Suppressor macrophage treated with lipopolysaccharide for 1 hour (primary cell): Measurements from ENCODE around the gene RWDD1.
"Not testable (repeated sequence)": the region's sequence is repeated elsewhere in the genome, so short reads cannot be mapped to it uniquely, and the experiment has no call there.

Experiments used
- DNase-seq, 3 donors: peaks; one replicate each; pipeline ENCODE4 v3.0.0-alpha.2; 2020 to 2022

Gene RWDD1

DNA sequence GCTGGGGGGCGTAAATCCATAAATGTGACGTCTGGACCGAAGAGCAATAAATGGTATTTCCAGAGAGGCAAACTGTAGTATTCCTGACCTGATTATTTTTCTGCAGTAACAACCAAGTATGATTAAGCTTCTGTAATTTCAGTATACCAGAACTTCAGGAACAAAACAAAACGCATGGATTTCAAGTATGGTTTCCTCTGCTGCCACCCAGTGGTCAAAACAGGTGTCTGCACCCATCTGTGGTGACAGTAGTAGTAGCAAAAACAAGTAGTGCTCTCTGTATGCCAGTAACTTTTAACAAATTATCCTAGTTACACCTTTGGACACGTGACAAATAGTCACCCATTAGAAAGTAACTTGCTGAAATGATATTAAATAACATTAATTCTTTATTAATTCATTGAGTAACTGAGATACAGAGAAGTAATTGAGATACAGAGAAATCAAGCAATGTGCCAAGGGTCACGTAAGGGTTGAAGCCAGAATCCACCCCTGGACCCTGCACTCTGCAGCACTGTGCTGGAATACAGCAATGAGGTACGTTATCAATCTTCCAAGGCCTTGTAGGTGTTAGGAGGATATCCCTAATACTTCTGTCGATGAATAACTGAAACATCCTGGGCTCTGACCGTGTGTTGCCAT lies 9.8 kb upstream of the RWDD1 start:
- DNase-seq: peak; percentile 79 to 86 (median 81)

DNA sequence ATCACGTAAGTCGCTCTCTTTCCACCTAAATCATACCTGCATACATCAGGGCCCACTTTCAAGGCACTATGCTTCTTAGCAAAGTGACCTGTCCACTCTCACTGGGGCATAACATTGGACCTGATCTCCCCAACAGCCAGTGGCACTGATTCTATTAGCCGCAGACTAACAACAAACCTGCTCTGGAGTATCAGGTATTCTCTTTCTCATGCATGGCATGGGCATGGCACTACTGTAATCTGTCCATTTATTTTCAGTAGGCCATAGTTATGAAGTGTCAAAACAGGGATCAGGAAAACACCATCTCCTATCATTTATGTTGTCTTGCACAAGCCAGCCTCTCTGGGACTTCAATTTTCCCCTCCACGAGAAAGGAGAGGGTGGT lies 9.3 kb upstream of the RWDD1 start:
- no peak for DNase-seq

DNA sequence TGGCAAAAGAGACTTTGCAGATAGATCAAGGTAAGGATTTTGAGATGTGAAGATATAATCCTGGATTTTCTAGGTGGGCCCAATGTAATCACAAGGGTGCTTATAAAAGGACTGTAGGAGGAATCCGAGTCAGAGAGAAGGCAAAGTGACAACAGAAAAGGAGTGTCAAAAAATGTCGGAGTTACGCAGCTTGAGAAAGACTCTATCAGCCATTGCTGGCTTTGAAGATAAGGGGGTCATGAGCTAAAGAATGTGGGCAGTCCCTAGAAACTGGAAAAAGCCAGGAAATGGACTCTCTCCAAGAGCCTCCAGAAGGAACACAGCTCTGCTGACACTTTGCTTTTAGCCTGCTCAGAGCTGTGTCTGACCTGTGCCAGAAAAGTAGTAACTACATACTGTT lies 8.7 kb upstream of the RWDD1 start:
- no peak for DNase-seq

DNA sequence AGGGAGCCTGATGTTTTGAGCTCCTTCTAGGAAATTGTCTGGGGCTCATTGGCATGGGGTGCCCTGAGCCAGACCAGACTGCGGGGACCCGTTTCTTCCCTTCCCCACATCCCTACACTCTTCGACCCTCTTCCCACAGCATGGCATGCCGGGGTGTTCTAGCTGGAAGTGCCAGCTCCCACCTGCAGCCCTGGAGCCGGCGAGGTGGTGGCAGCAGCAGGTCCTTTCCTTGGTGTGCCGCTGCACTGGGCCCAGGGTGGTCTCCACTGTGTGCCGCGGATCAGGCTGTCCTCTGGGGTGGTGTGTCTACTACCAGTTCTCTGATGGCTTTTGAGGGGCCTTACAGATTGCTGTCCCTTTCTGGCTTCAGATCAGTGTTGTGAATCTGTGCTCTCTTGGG lies 7.5 kb upstream of the RWDD1 start:
- no peak for DNase-seq

DNA sequence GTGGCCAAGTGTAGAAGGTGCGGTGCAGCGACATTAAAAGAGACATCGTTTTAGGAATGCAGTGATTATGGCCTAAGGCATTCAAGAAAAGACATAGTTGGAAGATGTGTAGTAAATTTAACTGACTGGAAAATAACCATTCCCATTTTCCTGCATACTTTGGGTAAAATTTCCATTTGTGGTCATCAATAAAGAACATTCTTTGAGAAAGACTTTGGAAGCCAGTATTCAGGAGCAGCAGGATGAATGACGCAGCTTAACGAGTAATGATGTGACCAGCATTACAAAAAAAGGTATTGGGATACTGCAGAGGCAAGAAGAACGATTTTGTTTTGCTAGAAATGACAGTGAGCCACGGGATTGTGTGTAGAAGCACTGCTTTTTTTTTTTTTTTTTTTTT lies 7.0 kb upstream of the RWDD1 start:
- DNase-seq: no peak

DNA sequence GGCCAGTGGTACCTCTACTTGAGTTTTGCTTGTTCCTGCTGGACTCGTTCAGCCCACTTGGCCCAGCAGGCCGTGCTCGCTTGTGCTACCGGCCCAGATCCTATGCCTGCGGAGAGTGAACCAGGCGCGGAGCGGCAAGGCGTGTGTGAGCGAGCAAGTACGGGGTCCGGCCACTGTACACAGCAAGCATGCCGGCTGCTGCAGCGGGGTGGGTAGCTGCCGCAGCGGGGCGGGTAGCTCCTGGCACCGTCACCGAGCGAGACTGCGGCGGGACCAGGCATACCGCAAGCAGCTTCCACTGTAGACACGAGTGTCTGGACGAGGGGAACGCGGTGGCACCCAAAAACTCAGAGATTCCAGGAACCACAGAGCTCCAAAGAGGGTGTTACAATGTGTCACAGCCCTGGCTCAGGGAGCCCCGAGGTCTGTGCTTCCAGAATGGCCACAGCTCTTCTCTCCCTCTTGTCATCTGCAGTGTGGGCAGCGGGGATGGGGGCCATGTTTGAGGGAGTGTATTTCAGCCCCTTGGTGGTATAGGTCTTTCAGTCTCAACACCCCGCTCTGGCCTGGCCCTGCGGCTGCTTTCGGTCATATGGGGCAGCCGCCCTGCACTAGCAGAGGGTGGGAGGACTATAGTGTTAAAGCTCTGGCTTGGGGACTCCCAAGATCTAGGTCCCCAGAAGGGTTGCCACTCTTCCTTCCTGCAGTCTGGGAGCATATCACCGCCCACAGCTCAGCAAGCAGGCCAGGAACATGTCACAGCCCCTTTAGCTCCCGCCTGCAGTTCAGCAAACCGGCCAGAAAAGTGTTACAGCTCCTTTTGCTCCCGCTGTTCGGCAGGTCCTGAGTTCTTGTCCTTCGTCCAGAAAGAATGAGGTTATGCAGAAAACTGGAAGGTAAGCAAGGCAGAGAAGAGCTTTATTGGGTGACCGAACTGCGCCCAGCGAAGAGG lies 6.1 kb upstream of the RWDD1 start:
- peak in 2 of 3 donors; percentile 2 to 14 for DNase-seq

DNA sequence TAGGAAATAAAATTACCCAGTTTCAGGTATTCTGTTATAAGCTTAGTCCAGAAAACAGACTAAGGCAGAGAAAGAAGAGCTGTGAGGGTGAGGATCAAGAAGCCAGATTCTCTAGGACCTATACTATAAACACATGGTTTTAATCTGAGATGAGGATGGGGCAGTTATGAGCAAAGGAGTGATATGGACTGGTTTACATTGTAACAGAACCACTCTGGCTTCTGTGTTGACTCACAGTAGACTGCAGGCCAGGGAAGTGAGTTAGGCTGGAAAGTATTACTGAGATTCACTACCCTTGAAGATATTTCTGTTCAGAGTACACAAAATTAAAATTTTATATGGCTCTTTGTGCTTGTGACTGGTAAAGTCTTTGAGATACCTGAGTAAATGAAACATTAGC lies 3.2 kb upstream of the RWDD1 start:
- no peak for DNase-seq

DNA sequence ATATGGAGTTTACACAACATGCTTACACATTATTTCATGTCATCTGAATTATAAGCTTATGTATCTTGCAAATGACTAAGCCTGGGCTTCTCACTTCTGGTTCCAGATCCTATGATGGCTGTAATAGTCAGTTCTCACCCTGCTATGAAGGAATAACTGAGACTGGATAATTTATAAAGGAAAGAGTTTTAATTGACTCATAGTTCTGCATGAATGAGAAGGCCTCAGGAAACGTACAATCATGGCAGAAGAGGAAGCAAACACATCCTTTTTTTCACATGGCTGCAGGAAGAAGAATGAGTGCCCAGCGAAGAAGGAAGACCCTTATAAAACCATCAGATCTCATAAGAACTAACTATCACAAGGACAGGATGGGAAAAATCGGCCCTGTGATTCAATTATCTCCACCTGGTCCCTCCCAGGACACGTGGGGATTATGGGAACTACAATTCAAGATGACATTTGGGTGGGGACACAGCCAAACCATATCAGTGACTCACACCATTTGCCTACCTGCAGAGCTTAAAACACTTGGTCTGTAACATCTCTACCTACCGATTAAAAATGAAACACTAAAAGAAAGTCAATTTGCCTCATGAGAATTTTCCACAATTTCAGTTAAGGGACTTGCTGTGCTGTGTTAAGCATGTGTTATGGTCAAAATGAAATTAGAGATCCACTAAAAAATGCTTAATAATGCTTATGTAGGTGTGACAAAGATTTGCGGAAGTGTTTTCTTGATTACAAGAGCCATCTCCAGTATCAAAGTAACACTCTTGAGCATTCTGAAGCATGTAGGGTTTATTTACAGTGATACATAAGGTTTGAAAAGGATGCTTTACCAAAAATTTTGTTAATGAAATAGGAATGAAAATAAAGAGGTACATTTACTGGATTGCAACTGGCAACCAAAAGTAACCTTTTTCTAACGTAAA lies 2.2 kb upstream of the RWDD1 start:
- DNase-seq: peak; percentile 6 to 64 (median 57)

DNA sequence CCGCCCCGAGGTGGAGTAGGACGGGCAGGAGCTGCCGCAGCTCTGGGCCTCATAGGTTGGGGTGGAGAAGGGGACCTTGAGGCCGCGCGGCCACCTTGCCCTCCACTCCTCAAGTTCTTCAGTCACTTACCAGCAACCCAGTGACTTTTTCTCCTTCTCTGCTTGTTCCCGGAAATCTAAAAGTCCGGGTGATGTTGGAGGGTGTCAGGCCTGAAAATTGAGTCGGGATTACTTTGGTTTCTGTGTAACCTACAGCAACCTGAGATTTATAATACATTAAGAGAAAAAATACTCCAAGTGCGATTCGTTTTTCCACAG lies 338 bp downstream of the RWDD1 start:
- DNase-seq: no peak

DNA sequence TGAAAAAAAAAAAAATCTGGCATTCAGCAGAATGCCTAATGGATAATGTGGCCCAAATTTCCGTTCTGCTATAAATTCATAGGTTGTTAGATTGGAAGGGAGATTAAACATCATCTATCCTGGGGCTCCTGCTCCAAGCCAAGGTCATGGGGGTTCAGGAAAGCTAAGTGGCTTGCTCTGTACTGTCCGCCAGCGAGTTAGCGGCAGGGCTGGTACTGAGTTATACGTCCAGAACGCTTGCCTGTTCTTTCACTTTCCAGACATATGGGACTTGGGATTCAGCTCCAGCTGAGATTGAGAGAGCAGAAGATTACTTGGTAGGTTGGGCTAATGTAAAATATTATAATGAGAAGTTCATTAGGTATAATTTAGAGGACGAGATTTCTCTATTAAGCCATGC lies 858 bp downstream of the RWDD1 start:
- DNase-seq: peak; percentile 36 to 60 (median 54)

DNA sequence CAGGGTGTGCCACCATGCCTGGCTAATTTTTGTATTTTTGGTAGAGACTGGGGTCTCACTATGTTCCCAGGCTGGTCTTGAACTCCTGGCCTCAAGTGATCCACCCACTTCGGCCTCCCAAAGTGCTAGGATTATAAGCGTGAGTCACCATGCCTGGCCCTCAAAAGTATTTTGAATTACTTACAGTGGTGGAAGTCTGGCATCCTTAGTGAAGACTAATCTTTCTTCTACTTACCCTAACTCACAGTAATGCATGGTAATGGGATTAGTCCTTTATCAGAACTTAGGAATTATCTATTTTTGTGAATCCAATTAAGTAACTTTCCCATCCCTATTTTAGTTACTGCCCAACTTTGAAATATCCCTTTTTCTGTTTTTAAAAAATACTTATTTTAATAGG lies 3.9 kb downstream of the RWDD1 start:
- DNase-seq: no peak

DNA sequence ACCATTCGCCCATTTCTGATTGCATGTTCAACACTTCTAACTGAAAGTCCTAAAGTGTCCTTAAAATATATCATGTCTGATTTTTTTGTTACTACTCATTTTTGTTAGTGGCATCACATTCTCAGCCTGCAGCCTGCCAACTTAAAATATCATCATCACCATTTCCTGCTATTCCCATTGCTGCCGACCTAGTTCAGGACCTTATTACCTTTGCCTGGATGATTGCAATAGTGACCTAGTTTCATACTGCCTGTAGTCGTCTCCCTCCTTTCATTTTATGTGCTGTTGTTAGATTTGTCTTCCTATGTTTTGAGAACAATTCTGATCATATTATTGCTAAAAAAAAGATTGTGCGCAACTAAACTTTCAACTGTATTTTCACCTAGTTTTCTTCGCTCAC lies 6.2 kb downstream of the RWDD1 start:
- no peak for DNase-seq

DNA sequence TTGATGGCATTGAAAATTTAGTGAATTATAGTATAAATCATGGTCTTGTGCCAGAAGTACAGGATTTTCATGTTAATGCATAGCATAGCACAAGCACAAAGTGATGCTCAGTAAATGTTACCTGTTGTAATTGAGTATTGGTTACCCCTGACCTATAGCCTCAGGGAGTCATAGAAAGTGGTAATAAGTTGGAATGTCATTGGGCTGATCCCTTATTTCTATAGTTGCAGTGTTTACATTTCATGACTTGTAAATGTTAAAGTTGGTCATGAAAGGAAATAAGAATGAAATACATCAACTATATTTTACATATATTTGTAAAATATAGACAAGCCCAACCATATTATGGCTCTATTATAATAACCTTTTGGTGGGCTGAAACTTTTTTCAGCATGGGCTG lies 7.0 kb downstream of the RWDD1 start:
- no peak for DNase-seq

DNA sequence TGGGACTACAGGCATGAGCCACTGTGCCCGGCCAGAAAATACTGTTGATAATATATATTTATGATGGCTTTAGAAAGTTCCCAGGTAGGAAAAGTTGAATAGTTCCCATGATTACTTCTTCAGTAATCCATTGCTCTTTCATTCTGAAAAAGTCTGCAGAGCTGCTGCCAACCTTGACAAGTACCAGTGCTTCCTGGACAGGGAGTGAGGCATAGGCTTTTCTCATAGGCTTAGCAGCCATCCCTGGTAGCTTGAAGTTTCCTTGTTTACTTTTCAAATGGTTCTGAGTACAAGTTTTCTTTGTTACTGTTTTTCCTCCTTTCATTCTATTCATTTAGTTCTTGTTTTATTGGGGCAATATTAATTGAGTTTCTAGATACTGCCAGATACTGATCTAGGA lies 7.8 kb downstream of the RWDD1 start:
- no peak for DNase-seq

DNA sequence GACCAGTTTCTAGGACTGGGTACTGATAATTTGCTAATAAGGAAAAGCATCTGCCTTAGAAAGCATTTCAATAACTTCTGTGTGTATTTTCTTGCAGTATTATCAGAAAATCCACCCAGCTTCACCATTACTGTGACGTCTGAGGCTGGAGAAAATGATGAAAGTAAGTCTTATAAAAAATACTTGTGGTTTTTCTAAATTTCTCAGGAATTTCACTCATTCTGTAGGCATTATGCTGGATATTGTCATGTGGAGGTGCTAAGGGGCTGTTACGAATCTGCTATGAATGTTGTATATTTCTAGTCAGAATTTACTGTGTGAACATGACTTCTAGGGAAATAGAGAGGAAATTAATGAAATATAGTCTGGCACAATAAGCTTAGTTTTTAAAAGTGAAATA lies 8.9 kb downstream of the RWDD1 start:
- no peak for DNase-seq

DNA sequence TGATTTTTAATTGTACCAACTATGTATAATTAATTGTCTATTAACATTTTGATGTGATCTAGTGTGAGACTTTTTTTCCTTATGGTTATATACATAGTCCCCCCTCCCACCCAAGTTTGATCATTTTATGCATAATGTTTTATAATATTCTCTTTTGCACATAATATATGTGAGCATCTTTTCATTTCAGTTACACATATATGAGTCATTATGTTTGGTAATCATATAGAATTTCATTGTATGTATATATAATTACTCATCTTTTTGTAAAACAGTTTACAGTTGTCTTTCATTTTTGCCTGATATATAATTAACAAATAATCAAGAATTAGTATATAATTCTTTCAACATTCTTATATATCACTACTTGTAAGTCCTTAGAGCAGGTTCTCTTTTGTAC lies 15.0 kb downstream of the RWDD1 start:
- DNase-seq: no peak

DNA sequence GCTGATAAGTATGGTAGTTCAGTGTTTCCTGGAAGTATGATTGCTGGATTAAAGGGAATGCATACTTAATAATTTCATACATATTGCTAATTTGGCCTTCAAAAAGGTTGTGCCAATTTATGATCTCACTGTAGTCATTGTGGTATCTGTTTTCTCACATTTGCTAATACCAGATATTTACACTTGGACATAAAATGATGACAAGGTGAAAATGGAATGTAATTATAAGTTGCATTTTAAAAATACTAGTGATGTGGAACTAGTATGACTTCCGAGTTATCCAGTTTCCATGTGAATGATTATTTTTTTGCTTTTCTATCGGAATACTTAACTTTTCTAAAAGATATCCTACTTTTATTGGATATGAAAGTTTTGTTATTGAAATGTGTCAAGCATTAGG lies 15.4 kb downstream of the RWDD1 start:
- DNase-seq: no peak

DNA sequence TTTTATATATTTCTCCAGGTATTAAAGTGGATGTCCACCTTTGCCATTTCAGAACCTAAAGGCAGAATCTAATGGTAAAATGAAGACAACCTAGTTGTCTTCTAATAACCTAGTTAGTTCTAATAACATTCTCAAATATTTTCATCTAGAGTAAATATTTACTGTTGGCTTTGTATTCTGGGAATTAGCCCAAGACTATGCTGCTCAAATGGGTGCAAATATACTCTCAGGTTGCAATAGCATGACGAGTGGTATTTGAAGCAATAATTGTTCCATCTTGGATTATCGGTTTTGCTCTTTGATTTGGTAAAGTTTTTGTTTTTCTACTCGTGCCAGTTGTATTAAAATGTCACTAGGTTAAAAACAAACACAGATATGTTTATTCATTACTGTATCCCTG lies 23.9 kb downstream of the RWDD1 start:
- no peak for DNase-seq

DNA sequence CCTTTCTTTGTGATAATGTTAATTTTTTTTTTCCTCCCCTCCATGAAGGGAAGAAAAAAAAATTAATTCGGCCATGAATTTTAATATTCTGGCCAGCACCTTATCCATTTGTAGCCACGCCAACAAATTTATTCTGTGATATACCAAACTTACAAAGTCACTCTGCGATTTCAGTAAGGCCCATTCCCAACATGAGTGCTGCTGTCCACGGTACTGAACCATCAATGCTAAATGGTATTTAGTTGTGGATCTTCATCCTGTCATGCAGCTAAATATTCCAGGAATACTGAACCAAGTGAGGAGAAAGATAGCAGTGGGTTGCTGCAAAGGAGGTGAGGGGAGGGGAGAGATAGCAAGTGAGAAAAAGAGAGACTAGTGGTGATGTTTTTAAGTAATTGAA lies 25.5 kb downstream of the RWDD1 start:
- no peak for DNase-seq

DNA sequence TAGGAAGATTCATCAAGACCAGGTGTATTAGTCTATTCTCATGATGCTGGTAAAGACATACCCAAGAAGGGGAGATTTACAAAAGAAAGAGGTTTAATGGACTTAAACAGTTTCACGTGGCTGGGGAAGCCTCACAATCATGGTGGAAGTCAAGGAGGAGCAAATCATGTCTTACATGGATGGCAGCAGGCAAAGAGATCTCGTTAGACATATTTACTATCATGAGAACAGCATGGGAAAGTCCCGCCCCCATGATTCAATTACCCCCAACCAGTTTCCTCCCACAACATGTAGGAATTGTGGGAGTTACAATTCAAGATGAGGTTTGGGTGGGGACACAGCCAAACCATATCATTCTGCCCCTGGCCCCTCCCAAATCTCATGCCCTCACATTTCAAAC lies 32.6 kb downstream of the RWDD1 start:
- not testable (repeated sequence) for DNase-seq

DNA sequence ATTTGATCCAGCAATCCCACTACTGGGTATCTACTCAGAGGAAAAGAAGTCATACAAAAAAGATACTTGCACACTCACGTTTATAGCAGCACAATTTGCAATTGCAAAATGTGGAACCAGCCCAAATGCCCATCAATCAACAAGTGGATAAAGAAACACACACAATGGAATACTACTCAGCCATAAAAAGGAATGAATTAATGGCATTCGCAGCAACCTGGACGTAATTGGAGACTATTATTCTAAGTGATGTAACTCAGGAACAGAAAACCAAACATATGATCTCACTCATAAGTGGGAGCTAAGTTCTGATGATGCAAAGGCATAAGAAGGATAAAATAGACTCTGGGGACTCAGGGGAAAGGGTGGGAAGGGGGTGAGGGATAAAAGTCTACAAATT lies 33.6 kb downstream of the RWDD1 start:
- not testable (repeated sequence) for DNase-seq

DNA sequence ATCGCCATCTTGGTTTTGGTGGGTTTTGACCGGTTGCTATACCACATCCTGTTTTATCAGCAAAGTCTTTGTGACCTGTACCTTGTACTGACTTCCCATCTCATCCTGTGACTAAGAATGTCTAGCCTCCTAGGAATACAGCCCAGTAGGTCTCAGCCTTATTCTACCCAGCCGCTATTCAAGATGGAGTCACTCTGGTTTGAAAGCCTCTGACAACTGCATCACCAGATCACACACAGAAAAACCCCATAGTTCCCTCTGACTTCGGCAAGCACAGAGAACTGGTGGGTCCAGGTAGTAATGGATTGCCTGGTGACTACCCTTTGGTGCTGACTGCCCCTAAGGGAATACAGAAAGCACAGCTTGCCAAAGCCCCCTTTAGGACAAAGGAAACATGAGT lies 34.6 kb downstream of the RWDD1 start:
- no peak for DNase-seq

DNA sequence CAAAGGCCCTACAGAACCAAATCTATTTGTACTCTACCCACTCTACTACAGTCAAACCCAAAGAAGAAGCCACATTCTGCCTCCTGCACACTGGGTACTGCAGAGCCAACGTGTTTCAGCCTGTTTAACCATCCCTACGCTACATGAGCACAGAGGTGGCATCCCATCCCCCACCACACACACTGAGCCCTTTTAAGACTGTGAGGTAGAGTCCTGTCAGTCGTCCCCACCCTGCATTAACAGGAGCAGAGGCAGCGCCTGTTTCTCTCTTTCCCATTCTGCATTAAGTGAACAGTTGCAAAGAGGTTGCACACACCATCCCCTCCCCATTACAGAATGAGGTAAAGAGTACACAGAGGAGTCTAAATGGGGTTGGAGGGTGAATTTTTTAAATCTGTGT lies 39.8 kb downstream of the RWDD1 start:
- DNase-seq: no peak
